ENCODE data around the gene UBE2K.
"Not testable (repeated sequence)": the region's sequence is repeated elsewhere in the genome, so short reads cannot be mapped to it uniquely, and the experiment has no call there.

The UBE2K gene

GRCh38 chr4:39729557-39729956 lies 31.6 kb downstream of the UBE2K start:
- DNase-seq (ENCODE audit: low read depth in 2 of 2) = no peak

- no peak for DNase-seq (ENCODE audit: low read depth in 2 of 2)
Observed at GRCh38 chr4:39730072-39730471, 32.1 kb downstream of the UBE2K start.

- DNase-seq (ENCODE audit: low read depth in 2 of 2) = no peak
Observed at GRCh38 chr4:39731908-39732307, 34.0 kb downstream of the UBE2K start.

GRCh38 chr4:39732728-39733127 lies 34.8 kb downstream of the UBE2K start:
- DNase-seq (ENCODE audit: low read depth in 2 of 2) = no peak

- not testable (repeated sequence) for DNase-seq (ENCODE audit: low read depth in 2 of 2)
Observed at GRCh38 chr4:39739591-39739990, 41.7 kb downstream of the UBE2K start.

GRCh38 chr4:39741401-39741800 lies 43.5 kb downstream of the UBE2K start:
- no peak for DNase-seq (ENCODE audit: low read depth in 2 of 2)

- no peak for DNase-seq (ENCODE audit: low read depth in 2 of 2)
Observed at GRCh38 chr4:39745920-39746319, 48.0 kb downstream of the UBE2K start.

GRCh38 chr4:39750216-39750615 lies 52.3 kb downstream of the UBE2K start:
- no peak for DNase-seq (ENCODE audit: low read depth in 2 of 2)

GRCh38 chr4:39754309-39754708 lies 56.4 kb downstream of the UBE2K start:
- DNase-seq (ENCODE audit: low read depth in 2 of 2) = no peak

- DNase-seq (ENCODE audit: low read depth in 2 of 2) = no peak
Observed at GRCh38 chr4:39756159-39756558, 58.2 kb downstream of the UBE2K start.

- DNase-seq (ENCODE audit: low read depth in 2 of 2) = no peak
Observed at GRCh38 chr4:39758176-39758575, 60.2 kb downstream of the UBE2K start.

- no peak for DNase-seq (ENCODE audit: low read depth in 2 of 2)
Observed at GRCh38 chr4:39759569-39759968, 61.6 kb downstream of the UBE2K start.

- no peak for DNase-seq (ENCODE audit: low read depth in 2 of 2)
Observed at GRCh38 chr4:39761005-39761667, 63.2 kb downstream of the UBE2K start.

- DNase-seq (ENCODE audit: low read depth in 2 of 2) = no peak
Observed at GRCh38 chr4:39763714-39764572, 66.0 kb downstream of the UBE2K start.

- DNase-seq (ENCODE audit: low read depth in 2 of 2) = no peak
Observed at GRCh38 chr4:39770005-39770404, 72.1 kb downstream of the UBE2K start.

- no peak for DNase-seq (ENCODE audit: low read depth in 2 of 2)
Observed at GRCh38 chr4:39770471-39770870, 72.5 kb downstream of the UBE2K start.

- no peak for DNase-seq (ENCODE audit: low read depth in 2 of 2)
Observed at GRCh38 chr4:39770969-39771724, 73.2 kb downstream of the UBE2K start.

GRCh38 chr4:39781988-39782387 lies 84.1 kb downstream of the UBE2K start:
- not testable (repeated sequence) for DNase-seq (ENCODE audit: low read depth in 2 of 2)

GRCh38 chr4:39785083-39785482 lies 87.1 kb downstream of the UBE2K start:
- DNase-seq (ENCODE audit: low read depth in 2 of 2) = no peak

GRCh38 chr4:39786838-39787237 lies 88.9 kb downstream of the UBE2K start:
- DNase-seq (ENCODE audit: low read depth in 2 of 2) = no peak

- no peak for DNase-seq (ENCODE audit: low read depth in 2 of 2)
Observed at GRCh38 chr4:39792128-39792527, 94.2 kb downstream of the UBE2K start.

GRCh38 chr4:39792529-39792928 lies 94.6 kb downstream of the UBE2K start:
- DNase-seq (ENCODE audit: low read depth in 2 of 2) = no peak

All from stimulated activated CD4-positive, alpha-beta T cell treated with anti-CD3 and anti-CD28 coated beads, Interleukin-15, amount 100 ng/mL, for 48 hours (primary cell).